GM18505 (cell line): ENCODE data around the gene C11orf68.

ENCODE experiments used
- ATAC-seq: cut with Tn5 transposase; IDR thresholded peaks from one replicate; pipeline ENCODE4 v1.9.1; 2021; ENCODE audit not compliant: unreplicated experiment
- POLR2A ChIP-seq: IDR thresholded peaks from 4 replicates; pipeline ENCODE4 v1.6.1; 2011; ENCODE audit warnings: borderline replicate concordance; ENCODE audit not compliant: insufficient read depth, insufficient read length; ENCODE audit errors: extremely low read depth

The C11orf68 gene

DNA sequence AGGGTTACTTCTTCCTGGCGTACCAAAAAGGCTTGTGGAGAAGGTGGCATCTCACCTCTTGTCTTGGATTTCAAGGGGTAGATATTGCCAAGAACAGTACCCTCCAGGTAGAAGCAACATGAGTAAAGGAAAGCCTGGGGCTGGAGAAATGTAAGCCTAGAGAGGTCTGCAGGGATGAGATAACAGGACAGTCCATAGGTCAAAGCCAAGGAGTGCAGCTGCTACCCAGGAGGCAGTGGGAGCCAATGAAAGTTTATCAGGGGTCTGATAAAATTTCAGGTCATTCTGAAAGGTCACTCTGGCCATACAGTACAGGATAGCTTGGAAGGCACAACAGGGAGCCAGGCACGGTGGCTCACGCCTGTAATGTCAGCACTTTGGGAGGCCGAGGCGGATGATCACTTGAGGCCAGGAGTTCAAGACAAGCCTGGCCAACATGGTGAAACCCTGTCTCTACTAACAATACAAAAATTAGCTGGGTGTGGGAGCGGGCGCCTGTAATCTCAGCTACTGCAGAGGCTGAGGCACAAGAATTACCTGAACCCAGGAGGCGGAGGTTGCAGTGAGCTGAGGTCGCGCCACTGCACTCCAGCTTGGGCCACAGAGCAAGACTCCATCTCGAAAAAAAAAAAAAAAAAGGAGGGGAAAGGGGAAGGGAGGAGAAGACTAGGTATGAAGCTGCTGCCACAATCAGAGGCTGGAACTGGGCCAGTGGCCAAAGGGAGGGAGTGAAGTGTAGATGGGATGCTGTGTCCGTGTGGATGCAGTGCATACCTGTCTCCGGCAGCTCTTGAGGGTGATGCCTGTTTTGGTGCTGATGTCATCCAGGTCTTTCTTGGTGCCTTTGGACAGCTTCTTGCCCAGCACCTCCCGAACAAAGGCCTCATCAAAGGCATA lies 31.8 kb downstream of the C11orf68 start:
- ATAC-seq: no peak
- TF ChIP-seq POLR2A: no peak

DNA sequence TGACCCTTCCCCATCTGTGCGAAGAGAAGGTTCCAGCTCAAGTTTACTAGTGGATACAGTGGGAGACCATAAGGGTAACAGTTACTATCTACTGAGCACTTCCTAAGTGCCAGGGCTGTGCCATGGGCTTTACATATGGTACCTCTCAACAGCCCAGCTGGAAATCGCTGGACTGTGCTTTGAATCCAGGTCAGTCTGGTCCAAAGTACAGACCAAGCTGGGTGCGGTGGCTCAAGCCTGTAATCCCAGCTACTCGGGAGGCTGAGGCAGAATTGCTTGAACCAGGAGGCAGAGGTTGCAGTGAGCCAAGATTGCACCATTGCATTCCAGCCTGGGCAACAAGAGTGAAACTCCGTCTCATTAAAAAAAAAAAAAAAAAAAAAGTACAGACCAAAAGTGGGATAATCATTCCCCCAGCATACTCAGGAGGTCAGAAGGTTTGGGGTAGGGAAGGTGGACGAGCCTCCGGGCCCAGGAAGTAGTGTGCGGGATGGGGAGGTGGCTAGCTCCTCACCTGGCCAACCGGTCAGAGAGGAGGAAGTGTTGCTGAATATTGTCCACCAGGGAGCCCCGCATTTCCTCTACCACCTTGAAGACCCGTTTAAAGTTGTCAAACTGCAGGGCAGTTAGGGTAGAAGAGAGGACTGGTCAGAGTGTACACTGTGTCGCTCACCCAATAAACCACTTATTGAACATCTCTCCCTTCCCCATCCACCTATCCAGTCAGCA lies 32.9 kb downstream of the C11orf68 start:
- no peak for ATAC-seq
- no peak for TF ChIP-seq POLR2A

DNA sequence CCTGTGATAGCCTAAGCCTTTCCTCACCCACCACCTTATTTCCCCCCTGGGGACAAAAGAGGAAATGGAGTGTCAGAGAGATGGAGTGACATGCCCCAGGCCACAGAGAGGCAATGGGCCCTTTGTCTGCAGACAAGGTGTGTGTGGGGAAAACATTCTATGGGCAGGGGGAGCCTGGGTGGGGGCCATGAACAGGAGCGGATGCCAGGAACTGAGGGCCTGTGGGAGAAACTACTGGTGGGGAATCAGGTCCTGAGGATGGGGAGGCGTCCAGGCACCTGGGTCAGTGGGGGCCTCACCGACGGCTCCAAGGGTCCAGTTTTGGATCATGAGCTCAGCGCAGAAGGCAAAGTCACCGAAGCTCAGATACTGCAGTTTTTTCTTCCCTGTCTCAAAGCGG lies 33.6 kb downstream of the C11orf68 start:
- TF ChIP-seq POLR2A: no peak
- no peak for ATAC-seq

DNA sequence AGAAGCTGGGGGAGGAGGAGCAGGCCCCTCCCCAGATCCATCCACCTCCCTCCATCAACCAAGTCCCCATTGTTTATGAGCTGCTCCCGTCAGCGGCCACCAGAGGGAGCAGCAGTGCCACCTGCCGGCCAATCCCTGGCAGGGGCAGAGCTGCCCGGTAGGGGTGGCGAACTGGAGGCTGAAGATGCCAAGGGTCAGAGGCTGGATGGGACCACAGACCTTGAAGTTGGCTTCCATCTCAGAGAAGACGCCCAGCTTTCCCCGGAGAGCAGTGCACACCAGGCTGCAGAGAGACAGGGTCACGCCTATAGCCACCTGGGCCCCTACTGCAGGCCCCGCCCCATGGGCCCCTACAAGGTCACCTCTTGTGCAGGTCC lies 34.2 kb downstream of the C11orf68 start:
- ATAC-seq: no peak
- no peak for TF ChIP-seq POLR2A

DNA sequence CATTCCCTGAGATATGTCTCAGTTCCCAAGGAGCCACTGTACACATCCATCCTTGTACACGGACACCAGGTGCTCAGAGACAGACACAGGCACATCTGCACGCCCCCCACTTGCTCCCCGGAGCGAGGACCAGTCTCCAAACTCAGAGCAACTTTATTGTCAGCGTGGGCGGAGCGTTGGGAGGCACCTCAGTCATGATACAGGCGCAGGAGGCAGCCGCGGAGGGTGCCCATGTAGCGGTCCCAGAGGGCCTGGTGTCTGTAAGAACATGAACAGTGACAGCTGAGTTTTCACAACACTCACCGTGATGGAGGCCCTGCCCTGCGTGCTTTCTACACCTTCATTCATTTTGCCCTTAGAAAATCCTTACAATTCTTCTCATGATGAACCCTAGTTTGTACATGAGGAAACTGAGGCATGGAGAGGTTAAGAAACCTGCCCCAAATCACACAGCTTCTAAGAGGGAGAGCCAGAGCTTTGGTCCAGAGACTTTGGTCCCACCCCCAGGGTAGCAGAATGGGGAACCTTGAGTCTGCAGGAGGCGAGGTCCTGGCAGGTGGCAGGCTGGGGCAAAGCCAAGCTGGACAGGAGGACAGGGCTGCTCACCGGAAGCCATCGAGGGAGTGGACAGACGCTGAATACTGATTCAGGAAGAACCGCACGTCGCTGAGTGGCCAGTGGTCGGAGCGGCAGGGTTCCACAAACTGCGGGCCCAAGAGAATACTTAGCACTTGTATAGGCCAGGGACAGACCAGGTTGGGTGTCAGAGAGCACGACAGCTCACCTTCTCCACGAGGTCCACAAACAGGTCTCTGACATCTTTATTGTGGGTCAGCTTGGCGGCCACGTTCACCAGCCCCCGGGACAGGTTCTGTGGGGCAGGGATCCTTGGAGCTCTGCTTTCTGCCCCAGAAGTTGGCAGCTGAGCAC lies 34.8 kb downstream of the C11orf68 start:
- ATAC-seq: no peak
- no peak for TF ChIP-seq POLR2A

DNA sequence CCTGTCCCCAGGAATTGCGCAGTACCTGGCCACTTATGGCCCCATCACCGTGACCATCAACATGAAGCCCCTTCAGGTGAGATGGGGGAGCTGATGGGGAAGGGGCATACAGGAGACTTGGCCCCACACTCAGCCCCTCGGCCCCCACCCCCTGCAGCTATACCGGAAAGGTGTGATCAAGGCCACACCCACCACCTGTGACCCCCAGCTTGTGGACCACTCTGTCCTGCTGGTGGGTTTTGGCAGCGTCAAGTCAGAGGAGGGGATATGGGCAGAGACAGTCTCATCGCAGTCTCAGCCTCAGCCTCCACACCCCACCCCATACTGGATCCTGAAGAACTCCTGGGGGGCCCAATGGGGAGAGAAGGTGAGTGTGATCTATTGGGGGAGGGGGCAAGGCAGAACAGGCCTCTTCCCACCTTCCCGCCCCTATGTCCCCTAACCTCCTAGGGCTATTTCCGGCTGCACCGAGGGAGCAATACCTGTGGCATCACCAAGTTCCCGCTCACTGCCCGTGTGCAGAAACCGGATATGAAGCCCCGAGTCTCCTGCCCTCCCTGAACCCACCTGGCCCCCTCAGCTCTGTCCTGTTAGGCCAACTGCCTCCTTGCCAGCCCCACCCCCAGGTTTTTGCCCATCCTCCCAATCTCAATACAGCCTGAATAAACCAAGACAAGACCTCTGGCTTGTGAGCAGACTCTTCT lies 35.7 kb downstream of the C11orf68 start:
- no peak for TF ChIP-seq POLR2A
- ATAC-seq: no peak

DNA sequence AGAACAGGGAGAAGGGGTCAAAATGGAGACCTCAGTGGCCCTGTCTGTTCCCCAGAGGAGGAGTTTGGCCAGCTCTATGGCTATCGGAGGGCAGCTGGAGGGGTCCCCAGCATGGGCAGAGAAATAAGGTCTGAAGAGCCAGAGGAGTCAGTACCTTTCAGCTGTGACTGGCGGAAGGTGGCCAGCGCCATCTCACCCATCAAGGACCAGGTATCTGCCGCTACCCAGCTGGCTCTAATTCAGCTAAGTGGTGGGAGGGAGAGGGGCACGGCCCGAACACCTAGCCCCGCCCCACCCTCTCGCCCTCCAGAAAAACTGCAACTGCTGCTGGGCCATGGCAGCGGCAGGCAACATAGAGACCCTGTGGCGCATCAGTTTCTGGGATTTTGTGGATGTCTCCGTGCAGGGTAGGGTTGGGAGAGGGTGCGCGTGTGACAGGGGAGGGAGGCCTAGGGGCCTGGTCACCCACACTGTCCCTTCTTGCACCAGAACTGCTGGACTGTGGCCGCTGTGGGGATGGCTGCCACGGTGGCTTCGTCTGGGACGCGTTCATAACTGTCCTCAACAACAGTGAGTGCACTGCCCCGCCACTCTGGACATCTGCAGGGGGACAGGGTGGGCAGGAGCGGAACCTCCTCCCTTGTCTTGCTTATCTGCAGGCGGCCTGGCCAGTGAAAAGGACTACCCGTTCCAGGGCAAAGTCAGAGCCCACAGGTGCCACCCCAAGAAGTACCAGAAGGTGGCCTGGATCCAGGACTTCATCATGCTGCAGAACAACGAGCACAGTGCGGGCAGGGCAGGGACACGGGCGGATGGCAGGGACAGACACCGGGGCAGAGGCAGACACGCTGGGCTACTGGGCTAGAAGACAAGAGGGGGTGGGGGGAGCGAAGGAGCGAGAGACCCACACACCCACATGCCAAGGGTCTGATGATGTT lies 36.5 kb downstream of the C11orf68 start:
- no peak for TF ChIP-seq POLR2A
- no peak for ATAC-seq

DNA sequence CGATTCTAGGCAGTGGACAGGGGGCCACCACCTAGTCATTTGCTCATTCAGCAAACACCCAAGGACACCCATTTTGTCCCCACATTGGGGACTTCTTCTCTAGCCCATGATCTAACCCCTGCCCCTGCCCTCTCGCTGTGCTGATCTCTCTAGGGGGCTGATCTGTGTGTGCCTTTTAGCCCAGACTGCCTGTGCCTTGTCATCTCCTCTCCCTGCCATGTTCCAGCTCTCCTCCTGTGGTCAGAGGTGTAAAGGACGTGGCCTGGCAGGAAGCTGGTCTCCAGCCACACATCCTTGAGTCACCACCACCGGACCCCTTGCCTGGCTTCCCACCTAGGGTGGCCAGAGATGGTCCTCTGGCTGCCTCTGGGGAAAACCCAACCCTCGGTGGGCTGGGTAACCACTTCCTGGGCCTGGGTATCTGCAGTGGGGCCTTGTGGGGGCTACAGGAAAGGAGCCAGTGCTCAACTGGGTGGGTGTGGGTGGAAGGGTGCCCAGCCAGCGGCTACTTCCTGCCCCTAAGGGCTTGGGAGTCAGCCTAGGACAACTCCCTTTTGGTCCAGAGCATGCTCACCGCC lies 37.9 kb downstream of the C11orf68 start:
- ATAC-seq: no peak
- no peak for TF ChIP-seq POLR2A

DNA sequence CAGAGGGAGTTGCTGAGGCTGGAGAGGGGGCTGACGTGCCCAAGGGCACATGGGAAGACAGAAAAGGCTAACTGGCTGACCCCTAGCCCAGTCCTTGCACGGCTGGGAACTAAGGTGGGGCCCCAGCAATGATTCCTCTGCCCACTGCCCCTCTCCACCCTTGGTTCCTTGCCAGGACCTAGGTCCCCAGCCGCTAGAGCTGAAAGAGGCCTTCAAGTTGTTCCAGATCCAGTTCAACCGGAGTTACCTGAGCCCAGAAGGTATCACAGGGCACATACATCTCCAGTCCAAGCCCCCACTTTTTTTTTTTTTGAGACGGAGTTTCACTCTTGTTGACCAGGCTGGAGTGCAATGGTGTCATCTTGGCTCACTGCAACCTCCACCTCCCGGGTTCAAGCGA lies 38.8 kb downstream of the C11orf68 start:
- ATAC-seq: no peak
- no peak for TF ChIP-seq POLR2A

DNA sequence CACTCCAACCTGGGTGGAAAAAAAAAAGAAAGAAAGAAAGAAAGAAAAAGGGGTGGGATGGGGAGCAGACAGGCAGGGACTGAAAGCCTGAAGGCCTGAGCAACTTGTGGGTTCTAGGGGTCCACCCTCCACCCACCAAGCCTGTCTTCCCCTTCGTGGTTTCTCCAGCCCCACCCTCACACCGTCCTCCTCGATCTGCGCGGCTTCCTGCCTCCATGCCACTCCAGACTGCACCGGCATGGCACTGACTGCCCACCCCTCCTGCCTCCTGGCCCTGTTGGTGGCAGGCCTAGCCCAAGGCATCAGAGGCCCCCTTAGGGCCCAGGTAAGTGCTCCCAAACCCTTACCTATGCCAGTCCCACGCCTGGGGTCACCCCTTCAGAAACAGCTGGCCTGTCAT lies 39.2 kb downstream of the C11orf68 start, which contains the start of gene CTSW:
TSS of gene CTSW (plus strand) at position 221 of the 400 bp plus-strand sequence. CDS start at position 239, 18 bp downstream.
- ATAC-seq: no peak
- no peak for TF ChIP-seq POLR2A
